GM21423 (cell line): ENCODE results near the gene FAM217A.

Experiments used
- ATAC-seq: cut with Tn5 transposase; IDR thresholded peaks from one replicate; pipeline ENCODE4 v1.9.1; 2021; ENCODE audit warnings: mild to moderate bottlenecking, moderate library complexity; ENCODE audit not compliant: unreplicated experiment

Gene FAM217A

DNA sequence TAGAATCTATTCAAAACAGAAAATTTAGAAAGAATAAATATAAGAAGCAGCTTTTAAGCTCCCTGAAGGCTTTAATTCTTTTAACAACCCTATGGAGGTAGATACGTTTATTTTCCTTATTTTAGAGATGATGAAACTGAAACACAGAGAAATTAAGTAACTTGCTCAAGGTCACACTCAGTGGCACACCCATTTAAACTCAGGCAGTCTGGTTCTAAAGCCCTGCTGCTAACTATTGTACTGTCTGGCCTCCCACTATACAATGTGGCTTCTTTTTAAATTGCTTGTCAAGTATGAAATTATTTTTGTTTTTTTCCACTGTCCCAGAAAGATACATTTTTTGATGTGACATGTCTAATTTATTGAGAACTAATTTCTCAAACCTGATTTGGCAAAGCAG is 55.7 kb downstream of the FAM217A start:
- no peak for ATAC-seq

DNA sequence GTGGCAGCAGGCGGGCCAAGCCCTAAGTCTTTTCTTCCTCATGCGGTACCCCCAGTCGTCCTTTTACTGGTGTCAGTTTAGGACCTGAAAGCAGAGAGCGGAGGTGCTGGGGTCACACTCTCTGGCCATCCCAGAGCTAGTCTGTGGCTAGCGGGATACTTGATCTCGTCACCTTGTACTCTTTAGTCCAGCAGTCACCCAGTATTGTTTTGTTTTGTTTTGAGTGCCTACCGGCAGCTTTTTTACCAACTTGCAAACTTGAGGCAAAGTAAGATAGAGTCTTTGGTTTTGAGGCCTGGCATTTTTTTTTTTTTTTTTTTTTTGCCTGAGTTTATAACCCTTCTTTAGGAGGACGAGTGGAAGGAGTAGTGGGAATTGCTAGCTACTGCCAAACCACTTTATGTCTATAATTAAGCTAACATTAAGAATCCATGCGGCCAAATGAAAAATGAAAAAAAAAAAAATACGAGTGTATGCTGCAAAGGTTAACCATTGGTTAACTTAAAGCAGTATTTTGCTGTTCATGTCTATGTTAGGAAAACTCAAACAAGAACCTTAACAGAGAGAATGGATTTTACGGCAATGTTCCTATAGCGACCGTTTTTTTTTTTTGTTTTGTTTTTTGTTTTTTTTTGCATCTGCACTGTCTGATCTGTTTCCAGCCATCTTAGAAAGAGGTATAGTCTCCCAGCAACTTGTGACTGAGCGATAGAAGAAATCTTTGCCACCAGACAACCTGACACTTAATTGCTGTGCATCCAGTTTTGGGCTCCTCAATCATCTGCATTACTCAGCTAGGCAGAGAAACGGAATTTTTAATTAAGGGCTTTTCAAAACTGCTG is 56.9 kb downstream of the FAM217A start:
- peak; percentile 3 for ATAC-seq

DNA sequence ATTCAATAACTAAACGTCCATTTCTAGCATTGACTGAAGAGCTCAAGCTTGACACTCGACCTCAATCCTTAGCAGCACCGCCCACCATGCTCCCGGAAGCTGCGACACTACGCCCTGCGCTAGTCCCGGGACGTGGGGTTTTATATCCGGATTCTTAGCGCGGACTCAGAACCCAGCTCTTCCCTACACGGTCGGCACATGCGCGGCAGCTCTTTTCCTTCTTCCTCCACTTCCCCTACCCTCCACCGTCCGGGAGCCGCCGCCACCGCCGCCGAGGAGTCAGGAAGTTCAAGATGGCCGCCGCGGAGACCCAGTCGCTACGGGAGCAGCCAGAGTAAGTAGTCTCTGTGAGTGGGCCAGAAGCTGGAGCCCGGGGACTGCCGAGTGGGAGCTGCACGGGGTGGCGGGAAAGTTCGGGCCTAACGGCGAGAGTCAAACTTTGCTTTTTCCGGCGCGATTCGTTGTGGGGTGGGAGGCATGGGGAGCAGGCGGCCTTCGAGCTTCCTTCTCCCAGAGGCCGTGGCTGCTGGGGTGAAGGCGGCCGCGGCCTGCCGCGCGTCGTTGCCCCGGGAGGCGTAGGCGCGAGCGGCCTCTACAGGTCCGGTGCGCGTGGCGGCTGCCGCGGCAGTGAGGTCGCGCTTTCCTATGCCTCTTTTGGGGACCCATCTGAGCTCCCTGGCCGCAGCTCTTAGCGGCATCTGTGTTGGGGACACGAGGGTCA is 57.6 kb downstream of the FAM217A start:
- peak; percentile 57 for ATAC-seq

DNA sequence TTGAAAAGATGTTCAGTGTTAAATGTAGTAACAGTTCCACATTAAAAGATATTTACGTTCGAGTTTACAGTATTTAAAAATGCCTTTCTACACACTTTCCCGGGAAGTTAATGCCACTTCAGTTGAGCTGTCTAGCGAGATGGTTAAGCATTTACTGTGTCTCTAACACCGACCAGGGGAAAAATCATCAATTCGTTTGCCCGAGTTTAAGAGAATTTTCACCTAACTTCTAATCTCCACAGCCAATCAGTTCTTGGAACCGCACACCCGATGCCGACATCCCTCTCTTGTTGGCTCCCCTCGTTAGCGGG is 58.2 kb downstream of the FAM217A start:
- ATAC-seq: no peak

DNA sequence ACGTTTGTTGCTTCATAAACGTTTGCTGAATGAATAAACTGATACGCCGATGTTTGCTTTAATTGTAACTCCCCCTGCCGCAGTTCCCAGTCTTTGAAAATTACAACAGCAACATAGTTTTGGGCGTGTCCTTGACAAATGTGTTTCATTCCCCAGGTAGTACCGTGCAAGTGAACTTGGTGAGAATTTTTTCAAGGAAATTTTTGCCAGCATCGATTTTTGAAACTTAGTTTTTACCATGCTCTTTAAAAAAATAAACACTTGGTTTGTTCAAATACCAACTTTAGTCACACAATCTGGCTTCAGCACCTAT is 60.1 kb downstream of the FAM217A start:
- ATAC-seq: no peak
